Measurements from ENCODE around the gene EIPR1. TPM values are rescaled to one million over a fixed set of nuclear protein-coding genes. Genes with fewer than 3 reads are reported as not detected.
"Not testable (repeated sequence)": the region's sequence is repeated elsewhere in the genome, so short reads cannot be mapped to it uniquely, and the experiment has no call there.

EIPR1 gene
- total and polyA plus RNA-seq, 2 of the 4 experiments (the other 2 are of a cell fraction): 46.5 to 67.4 TPM

DNA sequence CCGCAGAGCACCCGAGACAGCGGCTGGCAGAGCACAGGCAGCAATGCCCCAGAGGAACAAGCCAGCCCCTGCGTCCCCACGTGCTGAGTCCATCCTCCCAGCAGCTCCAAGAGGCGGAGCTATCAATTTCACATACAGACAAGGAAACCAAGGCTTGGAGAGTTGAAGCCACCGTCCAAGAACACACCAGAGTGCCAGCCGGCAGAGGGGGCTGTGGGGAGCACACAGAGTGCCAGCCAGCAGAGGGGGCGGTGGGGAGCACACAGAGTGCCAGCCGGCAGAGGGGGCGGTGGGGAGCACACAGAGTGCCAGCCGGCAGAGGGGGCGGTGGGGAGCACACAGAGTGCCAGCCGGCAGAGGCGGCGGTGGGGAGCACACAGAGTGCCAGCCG, 91.0 kb downstream of the EIPR1 start:
- H3K4me1 ChIP-seq (ENCODE audit: control insufficient read depth, insufficient read depth, low read length); H3K56ac ChIP-seq (ENCODE audit: extremely low read depth, insufficient read depth, low read length); H4K20me1 ChIP-seq (ENCODE audit: insufficient read depth, low read length); H2BK20ac ChIP-seq (ENCODE audit: low read depth, low read length); H3K27me3 ChIP-seq (ENCODE audit: control insufficient read depth, insufficient read depth, low read length); H3K4me3 ChIP-seq (ENCODE audit: insufficient read depth, low read depth, low read length); BruUV-seq (replicated peaks); H3K9me3 ChIP-seq (ENCODE audit: control insufficient read depth, insufficient read depth, low read length); H2AK5ac ChIP-seq (ENCODE audit: low read depth, low read length); in situ Hi-C loops (cut with MboI; ENCODE audit: low sequenced_read_pairs); DNase-seq; ATAC-seq (ENCODE audit: low read depth); H3K9ac ChIP-seq (ENCODE audit: low read depth, low read length); H2BK5ac ChIP-seq (ENCODE audit: low read depth, low read length, poor library complexity, severe bottlenecking); H3K27ac ChIP-seq (ENCODE audit: insufficient read depth, low read length); H3K9me1 ChIP-seq (ENCODE audit: insufficient read depth, low read length); H2AK9ac ChIP-seq (replicated peaks; ENCODE audit: low read depth, low read length, poor library complexity); H4K5ac ChIP-seq (ENCODE audit: low read depth, low read length); H4K91ac ChIP-seq (ENCODE audit: insufficient read depth, low read depth, low read length); H3K4me2 ChIP-seq (ENCODE audit: low read depth, low read length); H4K8ac ChIP-seq (ENCODE audit: low read depth in 2 of 2, low read length in 2 of 2); H2BK120ac ChIP-seq (ENCODE audit: low read depth, low read length); dilution Hi-C loops (cut with HindIII; ENCODE audit: low sequenced_read_pairs, unreplicated experiment); H2BK15ac ChIP-seq (ENCODE audit: low read depth, low read length); CTCF ChIA-PET; H3K23ac ChIP-seq (ENCODE audit: low read depth, low read length); H3K14ac ChIP-seq (replicated peaks; ENCODE audit: low read depth, low read length); H3K4ac ChIP-seq (ENCODE audit: low read depth, low read length); H3K36me3 ChIP-seq (ENCODE audit: control insufficient read depth, insufficient read depth, low read length); intact Hi-C loops (cut with micrococcal nuclease); H2AFZ ChIP-seq (replicated peaks; ENCODE audit: low read length, poor library complexity); H3K18ac ChIP-seq (ENCODE audit: low read depth, low read length); POLR2A ChIA-PET (ENCODE audit: unreplicated experiment): not testable (repeated sequence)
- WGBS, 2 experiments (ENCODE audit: extremely low coverage in 2 of 2, insufficient read length in 1 of 2): 96% methylated on average over 4 of the region's 17 CpGs; no CpG with 5 or more reads in 1 of the 2 experiments
- H3K79me1 ChIP-seq (ENCODE audit: low read depth in 1 of 2, low read length in 2 of 2): peaks cover 3 to 17% of the 10 kb centered on the region in 2 experiments; a peak in 3 of 4 replicates

Measured in IMR-90 (cell line).